NCI-H82 treated with DMSO at 0.1 percent for 48 hours (cell line): ENCODE data around the gene CDC6.

Source experiments
- DNase-seq: peaks from one replicate; lab custom pipeline; 2025; ENCODE audit not compliant: unreplicated experiment; lab: John Stamatoyannopoulos, UW

The CDC6 gene

DNA sequence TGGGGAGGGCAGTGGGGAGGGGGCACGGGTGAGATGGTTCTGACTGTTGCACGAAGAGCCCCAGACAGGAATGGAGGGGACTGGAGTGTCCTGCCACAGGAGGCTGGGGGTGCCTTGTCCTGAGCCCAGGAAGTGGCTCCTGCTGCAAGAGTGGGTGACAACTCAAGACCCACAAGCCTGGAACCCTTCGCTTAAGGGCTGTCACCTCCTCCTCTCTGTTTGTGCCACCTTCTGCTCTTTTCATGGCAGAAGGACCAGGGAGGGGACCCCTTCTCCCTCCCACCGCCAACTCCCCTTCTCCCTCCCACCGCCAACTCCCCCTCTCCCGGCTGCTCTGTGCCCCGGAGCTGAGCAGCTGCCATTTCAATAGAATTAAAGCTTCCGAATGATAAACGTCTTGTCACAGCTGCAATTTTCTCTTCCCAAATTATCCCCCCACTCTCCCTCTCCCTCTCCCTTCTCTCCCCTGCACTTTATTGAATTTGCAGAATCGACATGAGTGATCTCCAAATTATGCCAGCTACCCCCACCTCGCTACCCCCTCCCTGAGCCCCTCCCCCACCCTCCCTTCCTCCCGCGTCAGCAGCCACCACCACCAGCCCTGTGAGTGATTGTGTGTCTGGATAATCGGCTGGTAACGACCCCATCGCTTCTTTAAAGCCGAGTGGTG lies 63.1 kb downstream of the CDC6 start:
- peak; percentile 83 for DNase-seq

- DNase-seq, result peak; percentile 39
These were observed 63.9 kb downstream of the CDC6 start for GRCh38 chr17:40351359-40352236.

DNA sequence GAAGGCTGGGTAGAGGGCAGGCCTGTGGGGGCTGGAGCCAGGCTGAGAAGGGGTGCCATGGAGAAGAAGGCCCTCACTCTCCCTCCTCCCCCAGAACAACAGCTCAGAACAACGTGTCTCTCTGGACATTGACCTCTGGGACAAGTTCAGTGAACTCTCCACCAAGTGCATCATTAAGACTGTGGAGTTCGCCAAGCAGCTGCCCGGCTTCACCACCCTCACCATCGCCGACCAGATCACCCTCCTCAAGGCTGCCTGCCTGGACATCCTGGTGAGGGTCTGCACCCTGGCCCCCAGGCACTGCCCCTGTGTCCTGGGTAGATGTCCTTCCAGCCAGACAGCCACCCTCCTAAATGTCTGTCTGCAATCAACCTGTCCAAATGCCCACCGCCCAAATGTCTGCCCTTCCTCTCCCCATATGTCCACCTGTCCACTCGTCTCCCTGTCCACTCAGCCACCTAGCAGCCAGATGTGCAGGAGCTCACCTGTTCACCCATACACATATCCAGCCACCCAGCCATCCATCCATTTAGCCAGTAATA lies 64.6 kb downstream of the CDC6 start:
- DNase-seq, result no peak

DNA sequence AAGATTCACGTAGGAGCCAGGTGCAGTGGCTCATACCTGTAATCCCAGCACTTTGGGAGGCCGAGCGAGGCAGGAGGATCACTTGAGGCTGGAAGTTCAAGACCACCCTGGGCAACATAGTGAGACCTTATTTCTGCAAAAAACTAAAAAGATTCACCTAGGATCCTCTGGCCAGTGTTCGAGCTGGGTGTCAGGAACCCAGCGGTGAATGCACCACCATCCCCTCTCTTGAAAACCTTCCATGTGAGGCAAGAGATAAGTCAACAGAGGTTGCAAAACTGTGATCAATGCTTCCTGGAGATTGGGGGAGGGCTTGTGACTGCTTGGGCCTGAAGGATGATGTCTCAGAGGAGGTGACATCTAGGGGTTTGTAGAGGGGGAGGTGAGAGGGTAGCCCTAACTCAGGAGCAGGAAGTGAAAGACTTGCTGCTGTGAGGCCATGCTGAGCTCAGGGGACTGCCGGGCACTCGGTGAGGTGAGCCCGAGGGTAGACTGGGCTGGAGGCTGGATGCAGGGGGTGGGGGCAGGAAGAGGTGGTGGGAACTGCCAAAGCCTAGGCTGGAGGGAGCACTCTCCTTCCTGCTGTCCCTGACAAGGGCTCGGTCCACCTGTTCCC lies 65.2 kb downstream of the CDC6 start:
- no peak for DNase-seq
